ENCODE measurements around the gene MRPL23.

Gene MRPL23

DNA sequence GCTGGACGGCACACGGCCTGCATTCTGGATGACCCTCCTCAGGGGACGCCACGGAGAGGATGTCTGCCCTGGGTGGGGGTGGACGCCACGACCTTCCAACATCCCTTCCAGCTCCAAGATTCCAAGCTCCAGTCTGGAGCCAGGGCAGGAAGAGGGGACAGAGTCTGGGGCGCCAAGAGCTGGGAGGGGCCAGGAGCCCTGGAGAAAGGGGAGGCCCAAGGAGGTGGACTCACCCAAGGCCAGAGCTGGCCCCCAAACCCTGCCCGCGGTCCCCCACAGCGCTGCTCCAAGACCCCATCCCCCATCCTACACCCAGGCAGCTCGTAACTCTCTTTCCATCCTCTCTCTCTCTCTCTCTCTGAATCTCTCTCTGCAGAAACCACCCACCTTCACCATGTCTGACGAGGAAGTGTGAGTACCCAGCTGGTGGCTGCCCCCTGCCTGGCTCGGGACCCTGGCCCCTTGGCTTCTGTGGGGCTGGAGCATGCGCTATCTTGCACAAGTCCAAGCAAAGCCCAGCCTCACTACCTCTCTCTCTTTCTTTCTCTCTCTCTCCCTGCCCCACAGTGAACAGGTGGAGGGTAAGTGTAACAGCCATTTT, 24.6 kb upstream of the MRPL23 start:
- no peak for TF ChIP-seq SIN3A (IDR thresholded peaks at IDR 0.05; ENCODE audit: borderline replicate concordance, insufficient read depth, low read length)
- TF ChIP-seq, protein P1, sequence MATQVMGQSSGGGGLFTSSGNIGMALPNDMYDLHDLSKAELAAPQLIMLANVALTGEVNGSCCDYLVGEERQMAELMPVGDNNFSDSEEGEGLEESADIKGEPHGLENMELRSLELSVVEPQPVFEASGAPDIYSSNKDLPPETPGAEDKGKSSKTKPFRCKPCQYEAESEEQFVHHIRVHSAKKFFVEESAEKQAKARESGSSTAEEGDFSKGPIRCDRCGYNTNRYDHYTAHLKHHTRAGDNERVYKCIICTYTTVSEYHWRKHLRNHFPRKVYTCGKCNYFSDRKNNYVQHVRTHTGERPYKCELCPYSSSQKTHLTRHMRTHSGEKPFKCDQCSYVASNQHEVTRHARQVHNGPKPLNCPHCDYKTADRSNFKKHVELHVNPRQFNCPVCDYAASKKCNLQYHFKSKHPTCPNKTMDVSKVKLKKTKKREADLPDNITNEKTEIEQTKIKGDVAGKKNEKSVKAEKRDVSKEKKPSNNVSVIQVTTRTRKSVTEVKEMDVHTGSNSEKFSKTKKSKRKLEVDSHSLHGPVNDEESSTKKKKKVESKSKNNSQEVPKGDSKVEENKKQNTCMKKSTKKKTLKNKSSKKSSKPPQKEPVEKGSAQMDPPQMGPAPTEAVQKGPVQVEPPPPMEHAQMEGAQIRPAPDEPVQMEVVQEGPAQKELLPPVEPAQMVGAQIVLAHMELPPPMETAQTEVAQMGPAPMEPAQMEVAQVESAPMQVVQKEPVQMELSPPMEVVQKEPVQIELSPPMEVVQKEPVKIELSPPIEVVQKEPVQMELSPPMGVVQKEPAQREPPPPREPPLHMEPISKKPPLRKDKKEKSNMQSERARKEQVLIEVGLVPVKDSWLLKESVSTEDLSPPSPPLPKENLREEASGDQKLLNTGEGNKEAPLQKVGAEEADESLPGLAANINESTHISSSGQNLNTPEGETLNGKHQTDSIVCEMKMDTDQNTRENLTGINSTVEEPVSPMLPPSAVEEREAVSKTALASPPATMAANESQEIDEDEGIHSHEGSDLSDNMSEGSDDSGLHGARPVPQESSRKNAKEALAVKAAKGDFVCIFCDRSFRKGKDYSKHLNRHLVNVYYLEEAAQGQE (IDR thresholded peaks at IDR 0.05; ENCODE audit: insufficient read depth in 1 of 2, low read depth in 2 of 2, low read length in 2 of 2), result no peak
- TF ChIP-seq POLR2AphosphoS5 (IDR thresholded peaks at IDR 0.05; ENCODE audit: low read depth, low read length), result no peak

DNA sequence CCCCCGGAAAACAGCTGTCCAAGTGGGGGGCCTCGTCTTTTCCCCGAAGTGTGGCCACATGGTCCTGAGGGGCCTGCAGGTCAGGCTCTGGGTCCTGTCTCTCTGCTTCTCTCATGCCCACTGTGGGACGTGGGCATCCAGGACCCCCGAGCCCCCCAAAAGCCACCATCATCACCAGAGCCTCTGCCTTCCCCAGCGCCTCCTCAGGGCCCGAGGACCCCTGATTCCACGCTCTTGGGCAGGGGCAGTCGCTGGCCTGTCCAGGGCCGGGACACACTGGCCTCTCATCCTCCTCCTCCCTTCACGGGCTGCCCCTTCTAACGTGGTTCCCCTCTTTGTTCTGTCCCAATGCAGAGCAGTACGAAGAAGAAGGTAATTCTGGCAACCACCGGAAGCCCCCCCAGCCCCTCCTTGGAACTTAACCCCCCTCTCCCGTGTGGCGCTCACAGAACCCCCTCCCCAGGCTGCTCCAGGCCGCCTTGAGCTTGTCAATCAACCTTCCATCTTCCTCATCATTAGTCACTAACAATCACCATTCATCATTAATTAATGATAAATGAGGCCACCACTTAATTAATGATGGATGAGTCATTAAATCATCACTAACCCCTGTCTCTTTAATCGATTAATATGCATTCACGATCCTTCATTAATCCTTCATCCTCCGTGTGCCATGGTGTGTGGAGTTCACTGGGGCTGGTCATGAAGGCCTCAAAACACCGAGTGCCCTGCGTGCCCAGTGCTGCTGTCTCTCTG, 23.8 kb upstream of the MRPL23 start:
- no peak for TF ChIP-seq TAF1 (IDR thresholded peaks at IDR 0.05; ENCODE audit: borderline replicate concordance, insufficient read depth, low read length)
- TF ChIP-seq, protein P1 (IDR thresholded peaks at IDR 0.05; ENCODE audit: insufficient read depth in 1 of 2, low read depth in 2 of 2, low read length in 2 of 2), result no peak

- TF ChIP-seq TAF1 (IDR thresholded peaks at IDR 0.05; ENCODE audit: borderline replicate concordance, insufficient read depth, low read length), result no peak
- no peak for TF ChIP-seq POLR2AphosphoS5 (IDR thresholded peaks at IDR 0.05; ENCODE audit: low read depth, low read length)
- TF ChIP-seq SIN3A (IDR thresholded peaks at IDR 0.05; ENCODE audit: borderline replicate concordance, insufficient read depth, low read length), result no peak
Measured at GRCh38 chr11:1924181-1924580, 23.0 kb upstream of the MRPL23 start.

GRCh38 chr11:1924646-1925372, 22.3 kb upstream of the MRPL23 start:
- TF ChIP-seq SIN3A (IDR thresholded peaks at IDR 0.05; ENCODE audit: borderline replicate concordance, insufficient read depth, low read length), result no peak
- no peak for TF ChIP-seq FOXP2 (optimal IDR thresholded peaks at IDR 0.05; ENCODE audit: borderline replicate concordance, extremely low read depth, extremely low read length, insufficient read depth)
- TF ChIP-seq, protein P1 (IDR thresholded peaks at IDR 0.05; ENCODE audit: insufficient read depth in 1 of 2, low read depth in 2 of 2, low read length in 2 of 2), result no peak
- TF ChIP-seq TAF1 (IDR thresholded peaks at IDR 0.05; ENCODE audit: borderline replicate concordance, insufficient read depth, low read length), result no peak
- TF ChIP-seq POLR2AphosphoS5 (IDR thresholded peaks at IDR 0.05; ENCODE audit: low read depth, low read length), result no peak

- TF ChIP-seq FOXP2 (optimal IDR thresholded peaks at IDR 0.05; ENCODE audit: borderline replicate concordance, extremely low read depth, extremely low read length, insufficient read depth) (no peak), TAF1 (IDR thresholded peaks at IDR 0.05; ENCODE audit: borderline replicate concordance, insufficient read depth, low read length) (no peak), SIN3A (IDR thresholded peaks at IDR 0.05; ENCODE audit: borderline replicate concordance, insufficient read depth, low read length) (no peak), POLR2AphosphoS5 (IDR thresholded peaks at IDR 0.05; ENCODE audit: low read depth, low read length) (no peak)
- TF ChIP-seq, protein P1 (IDR thresholded peaks at IDR 0.05; ENCODE audit: insufficient read depth in 1 of 2, low read depth in 2 of 2, low read length in 2 of 2), result no peak
Measured at GRCh38 chr11:1925373-1926155, 21.6 kb upstream of the MRPL23 start.
